ENCODE results near the gene SYCP2L. TPM values are rescaled to one million over a fixed set of nuclear protein-coding genes. Genes with fewer than 3 reads are reported as not detected.

Gene SYCP2L
- total and polyA plus RNA-seq, 2 donors (not counting 1 experiment from before 2014, with no cell fraction given), result under 0.01 TPM; not detected in 1

DNA sequence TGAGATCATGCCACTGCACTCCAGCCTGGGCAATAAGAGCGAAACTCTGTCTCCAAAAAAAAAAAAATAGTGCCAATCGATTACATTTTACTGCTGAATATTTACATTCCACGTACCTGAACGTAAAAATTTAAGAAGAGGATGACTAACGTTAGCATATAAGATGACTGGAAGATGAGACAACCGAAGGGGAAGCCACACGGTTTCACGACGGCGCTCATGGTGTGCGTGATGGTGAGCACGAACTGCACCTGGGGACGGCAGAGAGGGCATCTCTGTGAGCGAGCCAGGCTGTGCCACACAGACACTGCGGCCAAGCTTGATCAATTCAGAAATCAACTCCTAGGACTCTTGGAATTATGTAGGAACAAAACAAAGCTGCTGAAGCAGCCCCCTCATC, 102.7 kb downstream of the SYCP2L start:
- no peak overlapping the region for H3K4me2 ChIP-seq (ENCODE audit: extremely low read depth, insufficient read depth, low read length)
- TF ChIP-seq, protein P1, sequence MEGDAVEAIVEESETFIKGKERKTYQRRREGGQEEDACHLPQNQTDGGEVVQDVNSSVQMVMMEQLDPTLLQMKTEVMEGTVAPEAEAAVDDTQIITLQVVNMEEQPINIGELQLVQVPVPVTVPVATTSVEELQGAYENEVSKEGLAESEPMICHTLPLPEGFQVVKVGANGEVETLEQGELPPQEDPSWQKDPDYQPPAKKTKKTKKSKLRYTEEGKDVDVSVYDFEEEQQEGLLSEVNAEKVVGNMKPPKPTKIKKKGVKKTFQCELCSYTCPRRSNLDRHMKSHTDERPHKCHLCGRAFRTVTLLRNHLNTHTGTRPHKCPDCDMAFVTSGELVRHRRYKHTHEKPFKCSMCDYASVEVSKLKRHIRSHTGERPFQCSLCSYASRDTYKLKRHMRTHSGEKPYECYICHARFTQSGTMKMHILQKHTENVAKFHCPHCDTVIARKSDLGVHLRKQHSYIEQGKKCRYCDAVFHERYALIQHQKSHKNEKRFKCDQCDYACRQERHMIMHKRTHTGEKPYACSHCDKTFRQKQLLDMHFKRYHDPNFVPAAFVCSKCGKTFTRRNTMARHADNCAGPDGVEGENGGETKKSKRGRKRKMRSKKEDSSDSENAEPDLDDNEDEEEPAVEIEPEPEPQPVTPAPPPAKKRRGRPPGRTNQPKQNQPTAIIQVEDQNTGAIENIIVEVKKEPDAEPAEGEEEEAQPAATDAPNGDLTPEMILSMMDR (conservative IDR thresholded peaks at IDR 0.05 in 1 of 2, IDR thresholded peaks at IDR 0.05 in 1 of 2; ENCODE audit: low read depth in 1 of 2, low read length in 2 of 2), result no peak
- TF ChIP-seq EZH2 (IDR thresholded peaks at IDR 0.05; ENCODE audit: low read length, missing control alignments), result no peak

GRCh38 chr6:10991115-10991514, 104.3 kb downstream of the SYCP2L start:
- Histone ChIP-seq H3K4me1 (ENCODE audit: control insufficient read depth, extremely low read depth, insufficient read depth, low read length) (no peaks in the 10 kb centered on the region), H2AFZ (ENCODE audit: low read length) (no peak overlapping the region), H3K9ac (ENCODE audit: insufficient read depth, low read length) (no peak overlapping the region), H3K4me2 (ENCODE audit: extremely low read depth, insufficient read depth, low read length) (no peak overlapping the region), H3K27ac (ENCODE audit: insufficient read depth, low read length) (no peak overlapping the region), H3K27me3 (ENCODE audit: control insufficient read depth, insufficient read depth, low read length) (no peaks in the 10 kb centered on the region), H3K9me3 (ENCODE audit: control insufficient read depth, insufficient read depth, low read depth, low read length) (no peaks in the 10 kb centered on the region), H3K79me2 (ENCODE audit: control insufficient read depth, insufficient read depth, low read length) (no peaks in the 10 kb centered on the region), H3K4me3 (replicated peaks in 1 of 4; ENCODE audit: control extremely low read depth in 1 of 4, insufficient read depth in 1 of 4, low read depth in 3 of 4, low read length in 4 of 4) (no peak overlapping the region), H3K36me3 (ENCODE audit: control insufficient read depth, insufficient read depth, low read length) (no peaks in the 10 kb centered on the region), H4K20me1 (ENCODE audit: control insufficient read depth, extremely low read depth, insufficient read depth, low read length) (no peaks in the 10 kb centered on the region)
- no peak for DNase-seq (ENCODE audit: low read depth in 2 of 2)
- no peak for TF ChIP-seq EZH2 (IDR thresholded peaks at IDR 0.05; ENCODE audit: low read length, missing control alignments)
- TF ChIP-seq, protein P1 (conservative IDR thresholded peaks at IDR 0.05 in 1 of 2, IDR thresholded peaks at IDR 0.05 in 1 of 2; ENCODE audit: low read depth in 1 of 2, low read length in 2 of 2), result no peak

More for the DNA sequence above, 102.7 kb downstream of the SYCP2L start:
- Histone ChIP-seq H3K9me3 (ENCODE audit: control insufficient read depth, insufficient read depth, low read depth, low read length) (no peaks in the 10 kb centered on the region), H3K27ac (ENCODE audit: insufficient read depth, low read length) (no peak overlapping the region), H3K27me3 (ENCODE audit: control insufficient read depth, insufficient read depth, low read length) (no peaks in the 10 kb centered on the region), H3K36me3 (ENCODE audit: control insufficient read depth, insufficient read depth, low read length) (no peaks in the 10 kb centered on the region), H3K9ac (ENCODE audit: insufficient read depth, low read length) (no peak overlapping the region), H3K4me1 (ENCODE audit: control insufficient read depth, extremely low read depth, insufficient read depth, low read length) (no peaks in the 10 kb centered on the region), H2AFZ (ENCODE audit: low read length) (no peak overlapping the region), H4K20me1 (ENCODE audit: control insufficient read depth, extremely low read depth, insufficient read depth, low read length) (no peaks in the 10 kb centered on the region), H3K79me2 (ENCODE audit: control insufficient read depth, insufficient read depth, low read length) (no peaks in the 10 kb centered on the region), H3K4me3 (replicated peaks in 1 of 4; ENCODE audit: control extremely low read depth in 1 of 4, insufficient read depth in 1 of 4, low read depth in 3 of 4, low read length in 4 of 4) (no peak overlapping the region)
- DNase-seq (ENCODE audit: low read depth in 2 of 2), result no peak

DNA sequence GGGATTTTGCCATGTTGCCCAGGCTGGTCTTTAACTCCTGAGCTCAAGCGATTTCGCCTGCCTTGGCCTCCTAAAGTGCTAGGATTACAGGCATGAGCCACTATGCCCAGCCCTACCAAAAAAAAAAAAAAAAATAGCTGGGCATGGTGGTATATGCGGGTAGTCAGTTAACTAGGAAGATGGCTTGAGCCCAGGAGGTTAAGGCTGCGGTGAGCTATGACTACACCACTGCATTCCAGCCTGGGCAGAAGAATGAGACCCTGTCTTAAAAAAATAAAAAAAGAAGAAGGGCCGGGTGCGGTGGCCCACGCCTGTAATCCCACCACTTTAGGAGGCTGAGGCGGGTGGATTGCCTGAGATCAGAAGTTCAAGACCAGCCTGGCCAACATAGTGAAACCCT, 107.0 kb downstream of the SYCP2L start:
- H3K4me1 ChIP-seq (ENCODE audit: control insufficient read depth, extremely low read depth, insufficient read depth, low read length), result no peaks in the 10 kb centered on the region
- no peak overlapping the region for H3K4me2 ChIP-seq (ENCODE audit: extremely low read depth, insufficient read depth, low read length)
- no peaks in the 10 kb centered on the region for H3K79me2 ChIP-seq (ENCODE audit: control insufficient read depth, insufficient read depth, low read length)
- H2AFZ ChIP-seq (ENCODE audit: low read length), result no peak overlapping the region
- H3K4me3 ChIP-seq (replicated peaks in 1 of 4; ENCODE audit: control extremely low read depth in 1 of 4, insufficient read depth in 1 of 4, low read depth in 3 of 4, low read length in 4 of 4), result no peak overlapping the region
- H3K9me3 ChIP-seq (ENCODE audit: control insufficient read depth, insufficient read depth, low read depth, low read length), result no peaks in the 10 kb centered on the region
- H4K20me1 ChIP-seq (ENCODE audit: control insufficient read depth, extremely low read depth, insufficient read depth, low read length), result no peaks in the 10 kb centered on the region
- no peak overlapping the region for H3K9ac ChIP-seq (ENCODE audit: insufficient read depth, low read length)
- no peak for DNase-seq (ENCODE audit: low read depth in 2 of 2)
- no peaks in the 10 kb centered on the region for H3K27me3 ChIP-seq (ENCODE audit: control insufficient read depth, insufficient read depth, low read length)
- TF ChIP-seq, protein P1 (conservative IDR thresholded peaks at IDR 0.05 in 1 of 2, IDR thresholded peaks at IDR 0.05 in 1 of 2; ENCODE audit: low read depth in 1 of 2, low read length in 2 of 2), result no peak
- no peak for TF ChIP-seq EZH2 (IDR thresholded peaks at IDR 0.05; ENCODE audit: low read length, missing control alignments)
- H3K36me3 ChIP-seq (ENCODE audit: control insufficient read depth, insufficient read depth, low read length), result no peaks in the 10 kb centered on the region
- H3K27ac ChIP-seq (ENCODE audit: insufficient read depth, low read length), result no peak overlapping the region

Measured in fibroblast of lung (primary cell).